NCI-H2029 treated with DMSO at 0.1 percent for 48 hours (cell line): ENCODE results near the gene TOP1.
A peak's percentile ranks its signal among the peaks of the same experiment; 100 is the strongest.

ENCODE experiments used
- DNase-seq: peaks from one replicate; lab custom pipeline; 2025; lab: John Stamatoyannopoulos, UW

TOP1 gene

GRCh38 chr20:41058674-41059635 lies 30.3 kb downstream of the TOP1 start:
- DNase-seq: no peak

GRCh38 chr20:41061155-41061554 lies 32.5 kb downstream of the TOP1 start:
- no peak for DNase-seq

DNA sequence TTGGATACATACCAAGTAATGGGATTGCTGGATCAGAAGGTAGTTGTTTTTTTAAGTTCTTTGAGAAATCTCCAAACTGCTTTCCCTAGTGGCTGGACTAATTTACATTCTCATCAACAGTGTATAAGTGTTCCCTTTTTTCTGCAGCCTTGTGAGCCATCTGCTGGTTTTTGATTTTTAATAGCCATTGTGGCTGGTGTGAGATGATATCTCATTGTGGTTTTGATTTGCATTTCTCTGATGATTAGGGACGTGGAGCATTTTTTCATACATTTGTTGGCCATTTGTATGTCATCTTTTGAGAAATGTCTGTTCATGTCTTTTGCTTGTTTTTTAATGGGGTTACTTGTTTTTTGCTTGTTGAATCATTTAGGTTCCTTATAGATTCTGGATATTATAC lies 34.8 kb downstream of the TOP1 start:
- no peak for DNase-seq

DNA sequence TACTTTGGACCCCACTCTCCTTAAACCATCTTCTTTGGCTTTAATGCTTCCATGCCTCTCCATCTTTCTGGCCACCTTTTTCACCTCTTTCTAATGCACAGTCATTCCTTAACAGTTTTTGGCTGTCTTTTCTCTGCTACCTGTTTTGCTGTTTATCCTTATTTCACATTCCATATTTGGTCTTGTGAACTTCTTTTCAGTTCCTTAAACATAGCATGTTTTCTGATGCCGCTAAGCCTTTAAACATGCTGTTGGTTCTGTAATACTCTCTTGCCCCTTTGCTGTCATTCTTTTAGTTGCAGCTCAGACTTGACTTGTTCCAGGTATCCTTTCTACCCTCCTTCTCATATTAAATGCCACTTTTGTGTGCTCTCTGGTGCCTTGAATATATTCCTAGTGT lies 35.8 kb downstream of the TOP1 start:
- no peak for DNase-seq

GRCh38 chr20:41065716-41066115 lies 37.1 kb downstream of the TOP1 start:
- DNase-seq: no peak

DNA sequence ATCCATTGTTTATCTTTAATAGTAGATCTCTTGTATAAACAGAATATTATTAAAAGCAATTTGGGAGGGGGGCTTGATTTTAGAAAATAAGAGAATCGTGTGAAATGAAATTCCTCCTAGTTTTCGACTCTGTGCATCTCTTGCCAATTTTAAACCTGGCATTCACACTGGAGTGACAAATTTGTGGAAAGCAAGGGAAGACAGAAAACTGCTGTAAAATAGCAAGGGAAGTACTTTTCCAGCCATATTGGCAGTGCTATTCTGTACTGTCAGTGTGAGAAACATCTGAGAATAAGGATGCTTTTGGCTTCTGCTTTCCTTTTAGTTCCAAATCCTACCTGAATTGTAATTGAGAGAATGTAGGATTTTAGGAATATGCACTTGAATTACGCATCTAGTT lies 40.2 kb downstream of the TOP1 start:
- no peak for DNase-seq

GRCh38 chr20:41072190-41072863 lies 43.7 kb downstream of the TOP1 start:
- DNase-seq: no peak

DNA sequence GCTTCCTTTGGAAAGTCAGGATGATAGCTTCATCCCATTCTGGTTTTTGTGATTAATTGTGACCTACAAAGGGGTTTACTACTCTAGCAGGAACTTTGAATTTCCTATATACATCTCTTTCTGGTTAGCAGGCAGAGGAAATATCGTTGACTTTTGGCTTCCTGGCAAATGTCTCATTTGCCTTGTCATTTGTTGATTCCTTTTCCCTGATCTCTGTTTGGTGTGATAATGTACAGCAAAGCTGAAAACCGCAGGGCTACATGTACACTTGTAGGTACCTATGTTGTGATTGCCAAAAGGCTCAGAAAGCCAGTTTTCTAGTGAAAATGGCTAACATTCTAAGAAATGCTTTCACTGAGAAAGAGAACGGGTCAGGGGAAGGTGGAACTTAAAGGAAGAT lies 44.3 kb downstream of the TOP1 start:
- DNase-seq: no peak

DNA sequence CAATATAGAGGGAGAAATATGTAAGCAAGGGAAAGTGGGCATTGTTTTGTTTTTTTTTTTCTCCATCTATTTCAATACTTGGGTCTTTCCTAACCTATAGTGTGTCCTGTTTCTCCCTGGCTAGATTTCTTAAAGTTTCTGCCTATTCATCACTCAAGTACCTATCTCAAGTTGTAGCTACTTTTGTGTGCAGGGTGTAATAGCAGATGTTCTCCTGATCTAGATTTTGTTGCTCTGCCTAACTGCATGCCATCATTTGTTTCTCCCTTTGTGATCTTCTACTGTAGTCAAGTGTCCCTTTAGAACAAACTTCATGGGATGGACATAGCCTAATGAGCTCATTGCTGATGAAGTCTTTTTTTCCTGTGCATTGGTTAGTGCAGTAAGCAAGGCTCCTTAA lies 45.8 kb downstream of the TOP1 start:
- DNase-seq: no peak

GRCh38 chr20:41076776-41077175 lies 48.2 kb downstream of the TOP1 start:
- DNase-seq: no peak

- DNase-seq: no peak
These were observed 49.7 kb downstream of the TOP1 start for GRCh38 chr20:41078329-41078728.

DNA sequence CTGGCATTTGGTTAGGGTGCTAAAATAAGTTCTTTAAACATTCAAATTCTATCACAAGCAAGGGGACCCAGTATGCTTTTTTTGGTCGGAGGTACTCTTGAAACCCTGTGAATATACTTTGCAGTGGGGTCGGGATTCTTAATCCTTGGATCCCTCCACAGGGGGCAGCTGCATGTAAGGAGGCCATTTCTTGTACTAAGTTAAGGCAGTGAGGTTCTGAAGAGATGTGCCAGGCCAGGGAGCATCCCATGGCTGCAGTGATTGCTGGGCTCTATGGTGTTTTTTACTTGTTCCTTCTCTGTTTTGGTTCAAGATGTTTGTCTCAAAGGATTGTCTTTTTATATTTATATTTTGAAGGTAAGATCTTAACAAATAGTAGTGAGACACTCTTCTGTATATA lies 50.4 kb downstream of the TOP1 start:
- no peak for DNase-seq

DNA sequence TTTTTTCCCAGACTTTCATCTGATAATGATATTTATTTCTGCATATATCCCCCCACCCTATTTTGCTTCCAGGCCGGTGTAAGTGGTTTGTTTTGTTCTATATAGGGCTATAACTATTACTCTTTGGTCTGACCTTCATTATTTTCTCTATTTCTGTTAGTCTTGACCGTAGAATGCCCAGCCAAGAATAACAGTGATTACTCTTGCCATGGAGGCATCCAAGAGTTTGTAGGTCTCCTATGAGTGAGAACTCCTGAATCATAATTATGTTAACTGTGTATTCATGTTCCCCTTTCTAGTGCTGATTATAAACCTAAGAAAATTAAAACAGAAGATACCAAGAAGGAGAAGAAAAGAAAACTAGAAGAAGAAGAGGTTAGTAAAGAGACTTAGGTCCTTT lies 52.2 kb downstream of the TOP1 start:
- DNase-seq: no peak

- DNase-seq: no peak
These were observed 52.7 kb downstream of the TOP1 start for GRCh38 chr20:41081276-41081814.

- no peak for DNase-seq
These were observed 53.7 kb downstream of the TOP1 start for GRCh38 chr20:41082306-41082705.

GRCh38 chr20:41085606-41086005 lies 57.0 kb downstream of the TOP1 start:
- DNase-seq: no peak

GRCh38 chr20:41086402-41087324 lies 58.0 kb downstream of the TOP1 start:
- DNase-seq: peak; percentile 88

DNA sequence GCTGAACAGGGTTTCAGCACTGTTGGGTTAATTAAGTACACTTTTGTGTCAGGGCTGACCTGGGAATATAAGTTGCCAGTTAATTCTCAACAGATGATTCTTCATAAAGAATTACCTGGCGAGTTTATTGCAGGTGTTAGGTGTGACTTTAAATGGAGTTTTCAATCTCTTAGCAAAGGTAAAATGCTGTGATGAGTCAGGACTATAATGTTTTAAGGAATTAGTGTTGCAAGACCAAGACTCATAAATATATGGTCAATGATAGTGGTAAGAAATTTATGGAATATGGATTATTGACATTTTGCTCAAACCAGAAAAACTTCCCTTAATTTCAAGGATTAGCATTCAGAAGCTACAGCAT lies 58.7 kb downstream of the TOP1 start:
- DNase-seq: no peak

DNA sequence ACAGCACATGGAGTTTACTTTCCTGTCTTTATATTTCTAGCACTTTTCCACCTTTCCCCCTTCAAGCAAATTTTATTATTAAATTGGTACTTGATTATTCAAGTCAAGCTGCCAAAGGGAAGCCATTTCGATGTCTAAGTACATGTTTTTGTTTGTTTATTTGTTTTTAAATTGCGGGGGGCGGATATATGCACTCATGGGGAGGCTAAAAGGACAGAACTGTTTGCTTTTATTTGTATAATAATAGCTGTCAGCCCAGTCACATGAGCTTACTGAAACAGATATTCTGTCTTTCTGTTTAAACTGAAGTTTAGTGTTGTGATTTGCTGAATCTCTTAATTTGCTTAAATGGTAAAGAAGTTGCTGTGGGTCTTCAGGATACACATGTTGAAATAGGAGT lies 59.2 kb downstream of the TOP1 start:
- no peak for DNase-seq

GRCh38 chr20:41089555-41089954 lies 60.9 kb downstream of the TOP1 start:
- DNase-seq: no peak

DNA sequence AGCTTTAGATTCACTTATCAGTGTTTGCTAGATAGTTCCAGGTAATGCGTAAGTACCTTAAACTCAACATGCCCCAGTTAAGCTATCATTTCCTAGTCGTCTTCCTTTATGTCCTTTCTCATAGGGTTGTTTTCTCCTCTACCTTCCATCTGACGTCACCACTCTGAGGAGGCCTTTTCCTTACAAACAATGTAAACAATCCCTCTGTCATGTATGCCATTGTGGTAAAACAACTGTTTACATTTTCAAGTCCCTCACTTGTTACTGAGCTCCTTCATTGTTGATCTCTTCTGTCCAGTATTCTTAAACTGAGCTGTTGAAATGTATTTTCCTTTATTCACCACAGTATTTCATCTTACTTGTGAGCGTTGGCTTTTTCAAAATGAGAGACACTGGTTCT lies 63.3 kb downstream of the TOP1 start:
- no peak for DNase-seq
